SK-N-SH (cell line): ENCODE measurements around the gene MROH2A. TPM values are rescaled to one million over a fixed set of nuclear protein-coding genes. Genes with fewer than 3 reads are reported as not detected.

Source experiments
- CTCF ChIA-PET: fragments of 300-600, 350-600 bp; formaldehyde crosslinking; extraction: SDS; loops from one replicate; lab custom pipeline; 2021; lab: Yijun Ruan, JAX
- POLR2A ChIA-PET: fragments of 350-600 bp; sonication (Branson Sonifier 250); formaldehyde crosslinking; extraction: SDS; loops from one replicate; lab custom pipeline; 2020; ENCODE audit warnings: antibody characterized with exemption, inconsistent platforms; lab: Yijun Ruan, JAX
- DNase-seq: peaks from one replicate; pipeline ENCODE4 v3.0.0; 2012
- H2AFZ ChIP-seq: fragments of 200-600 bp; sonication (generic); 2 replicates; pipeline ENCODE4 v1.8.1; 2016; ENCODE audit warnings: antibody characterized with exemption, mild to moderate bottlenecking, low read depth
- H3F3A ChIP-seq: fragments of 200-600 bp; sonication (generic); replicated peaks from 2 replicates; pipeline ENCODE3; 2016; ENCODE audit warnings: antibody characterized with exemption, mild to moderate bottlenecking; ENCODE audit not compliant: insufficient read depth
- H3K27ac ChIP-seq, 2 experiments: fragments of 200-500 bp in 1 of 2; fragments of 200-600 bp in 1 of 2; sonication (Bioruptor generic) in 1 of 2; sonication (generic), shearing (Covaris generic) in 1 of 2; 2 replicates each; pipeline versions ENCODE4 v1.5.1 to v1.6.1; 2014 to 2016; ENCODE audit warnings: low read depth in 2 of 2, inconsistent platforms in 1 of 2, low read length in 1 of 2, mild to moderate bottlenecking in 1 of 2, mixed read lengths in 1 of 2
- H3K27me3 ChIP-seq: fragments of 200-600 bp; sonication (generic), shearing (Covaris generic); 2 replicates; pipeline ENCODE4 v1.6.1; 2016; ENCODE audit warnings: mixed run types; ENCODE audit not compliant: insufficient read depth
- H3K36me3 ChIP-seq, 2 experiments: fragments of 200-500 bp in 1 of 2; fragments of 200-600 bp in 1 of 2; sonication (Bioruptor generic) in 1 of 2; sonication (generic) in 1 of 2; replicated peaks in 1 of 2; 2 replicates each; pipeline versions ENCODE3 to v1.5.1; 2014 to 2016; ENCODE audit warnings: low read length in 1 of 2, mild to moderate bottlenecking in 1 of 2; ENCODE audit not compliant: insufficient read depth in 2 of 2, control insufficient read depth in 1 of 2
- H3K4me1 ChIP-seq, 2 experiments: fragments of 200-500 bp in 1 of 2; fragments of 200-600 bp in 1 of 2; sonication (Bioruptor generic) in 1 of 2; sonication (generic), shearing (Covaris generic) in 1 of 2; 2 replicates each; pipeline versions ENCODE4 v1.5.1 to v1.6.1; 2014 to 2016; ENCODE audit warnings: low read depth in 1 of 2, low read length in 1 of 2, mixed run types in 1 of 2; ENCODE audit not compliant: insufficient read depth in 2 of 2, control insufficient read depth in 1 of 2
- H3K4me2 ChIP-seq: fragments of 200-600 bp; sonication (generic), shearing (Covaris generic); 2 replicates; pipeline ENCODE4 v1.6.1; 2017; ENCODE audit warnings: mixed run types
- H3K4me3 ChIP-seq, 2 experiments: fragments of 200-500 bp in 1 of 2; fragments of 200-600 bp in 1 of 2; sonication (Bioruptor generic) in 1 of 2; sonication (generic), shearing (Covaris generic) in 1 of 2; 2 replicates each; pipeline versions ENCODE4 v1.5.1 to v1.8.1; 2014 to 2016; ENCODE audit warnings: low read depth in 2 of 2, inconsistent platforms in 1 of 2, low read length in 1 of 2, mild to moderate bottlenecking in 1 of 2, mixed read lengths in 1 of 2, moderate library complexity in 1 of 2
- H3K79me2 ChIP-seq: fragments of 200-600 bp; sonication (generic); 2 replicates; pipeline ENCODE4 v1.8.1; 2017; ENCODE audit warnings: mild to moderate bottlenecking; ENCODE audit not compliant: insufficient read depth
- H3K9ac ChIP-seq: fragments of 200-600 bp; sonication (generic); 2 replicates; pipeline ENCODE4 v1.6.1; 2017; ENCODE audit warnings: mixed run types
- H3K9me2 ChIP-seq: fragments of 200-600 bp; sonication (generic); 2 replicates; pipeline ENCODE4 v1.6.1; 2017; ENCODE audit warnings: mixed run types
- H3K9me3 ChIP-seq: fragments of 200-600 bp; sonication (generic); 2 replicates; pipeline ENCODE4 v1.6.1; 2017; ENCODE audit warnings: mixed run types, mild to moderate bottlenecking, moderate library complexity
- H4K20me1 ChIP-seq: fragments of 200-600 bp; sonication (generic); 2 replicates; pipeline ENCODE4 v1.6.1; 2017; ENCODE audit warnings: mild to moderate bottlenecking, mixed run types; ENCODE audit not compliant: insufficient read depth
- CHD2 ChIP-seq: fragments of 150-350 bp; IDR thresholded peaks from 2 replicates; pipeline ENCODE4 v1.6.1; 2018; ENCODE audit warnings: low read length; ENCODE audit not compliant: partially characterized antibody
- ELF1 ChIP-seq: IDR thresholded peaks from 2 replicates; pipeline ENCODE4 v1.4.0; 2012
- EZH2phosphoT487 ChIP-seq: fragments of 200-600 bp; sonication (generic); IDR thresholded peaks from 2 replicates; pipeline ENCODE4 v1.6.1; 2017; ENCODE audit warnings: low read depth, mixed run types, mild to moderate bottlenecking, antibody characterized with exemption, moderate library complexity, borderline replicate concordance
- FOSL2 ChIP-seq: IDR thresholded peaks from 2 replicates; pipeline ENCODE4 v1.4.0; 2012; ENCODE audit warnings: low read depth, mild to moderate bottlenecking, moderate library complexity, borderline replicate concordance
- GATA2 ChIP-seq: sonication (generic); formaldehyde crosslinking; IDR thresholded peaks from 2 replicates; pipeline ENCODE4 v1.5.0; 2020; ENCODE audit warnings: mild to moderate bottlenecking, missing genetic modification reagents
- PBX3 ChIP-seq: IDR thresholded peaks from 2 replicates; pipeline ENCODE4; 2012
- POLR2AphosphoS5 ChIP-seq: IDR thresholded peaks from 2 replicates; pipeline ENCODE4 v1.6.1; 2012; ENCODE audit warnings: low read depth, low read length
- REST ChIP-seq: IDR thresholded peaks from 2 replicates; pipeline ENCODE4 v1.6.1; 2012; ENCODE audit warnings: mild to moderate bottlenecking, low read depth, low read length, moderate library complexity
- RFX5 ChIP-seq: IDR thresholded peaks from 2 replicates; pipeline ENCODE4 v1.6.1; 2012; ENCODE audit warnings: mild to moderate bottlenecking, improper control_type of control experiment, low read length
- RXRA ChIP-seq: IDR thresholded peaks from 2 replicates; pipeline ENCODE4 v1.4.0; 2012; ENCODE audit warnings: low read depth, mild to moderate bottlenecking, borderline replicate concordance
- TAF1 ChIP-seq: IDR thresholded peaks from 2 replicates; pipeline ENCODE4 v1.6.1; 2012; ENCODE audit warnings: low read depth, mild to moderate bottlenecking, low read length, moderate library complexity, borderline replicate concordance
- TCF12 ChIP-seq: IDR thresholded peaks from 2 replicates; pipeline ENCODE4 v1.4.0; 2012
- TEAD4 ChIP-seq: IDR thresholded peaks from 2 replicates; pipeline ENCODE4 v1.4.0; 2012; ENCODE audit warnings: mild to moderate bottlenecking, borderline replicate concordance; ENCODE audit not compliant: insufficient read depth
- USF1 ChIP-seq: IDR thresholded peaks from 2 replicates; pipeline ENCODE4 v1.4.0; 2012; ENCODE audit warnings: low read depth, borderline replicate concordance
- USF2 ChIP-seq: fragments of 150-350 bp; IDR thresholded peaks from 2 replicates; pipeline ENCODE4 v1.6.1; 2017; ENCODE audit warnings: antibody characterized with exemption, low read length, low read depth, borderline replicate concordance
- WGBS: methylation state at CpG from one replicate; pipeline ENCODE4 v1.1.6; 2017; ENCODE audit warnings: low lambda C conversion rate; 5-methylcytosine and 5-hydroxymethylcytosine counted together
- polyA plus RNA-seq, 3 experiments: library from polyadenylated mRNA; depleted of rRNA; stranded (reverse); fragments of >200 nt; gene quantifications; 2 replicates each; pipeline ENCODE4 v1.2.3, GENCODE V29; 2012

MROH2A gene
- polyA plus RNA-seq, 1 of the 3 experiments (the other 2 are of a cell fraction), result 0.02 TPM

- Histone ChIP-seq H3K27me3 (no peaks in the 10 kb centered on the region), H3K9me3 (no peaks in the 10 kb centered on the region), H3K4me1 (peaks cover 0 to 23% of the 10 kb centered on the region in 2 experiments; a peak in 1 of 4 replicates), H4K20me1 (peaks cover 35% of the 10 kb centered on the region; the same call in 1 of the 2 replicates), H3K9ac (no peak overlapping the region), H3F3A (peaks cover 6% of the 10 kb centered on the region), H3K27ac (no peak overlapping the region), H3K4me2 (no peak overlapping the region), H3K36me3 (peaks cover 24% of the 10 kb centered on the region in 2 experiments), H3K79me2 (peaks cover 50% of the 10 kb centered on the region), H3K4me3 (no peak overlapping the region), H3K9me2 (no peaks in the 10 kb centered on the region)
- WGBS, result 94% methylated on average over 12 of the region's 14 CpGs
- POLR2A ChIA-PET, result no interaction called here
- CTCF ChIA-PET, result interaction anchor here (1.0 to 3.0 kb wide), 3 partner anchors 19 to 387 kb away, joined by 3 to 19 read pairs (median 3); no protein-coding TSS in a partner anchor
- DNase-seq, result no peak
- no peak for TF ChIP-seq USF2
- no peak for TF ChIP-seq FOSL2
- no peak for TF ChIP-seq EZH2phosphoT487
- TF ChIP-seq POLR2AphosphoS5, result no peak
- no peak for TF ChIP-seq RXRA
- TF ChIP-seq TAF1, result no peak
- TF ChIP-seq TCF12, result no peak
- TF ChIP-seq PBX3, result no peak
- TF ChIP-seq CHD2, result no peak
- TF ChIP-seq RFX5, result no peak
- TF ChIP-seq GATA2 (CRISPR knock-in tag), result no peak
- TF ChIP-seq USF1, result no peak
- TF ChIP-seq ELF1, result no peak
- no peak for TF ChIP-seq TEAD4
- TF ChIP-seq REST, result no peak
- TF ChIP-seq, all 33 proteins: peak for 0
- H2AFZ ChIP-seq, result no peak overlapping the region
Measured at GRCh38 chr2:233835230-233836186, 57.4 kb downstream of the MROH2A start.
